Stimulated activated CD4-positive, alpha-beta T cell treated with anti-CD3 and anti-CD28 coated beads, Interleukin-4, amount 100 ng/mL, for 48 hours (primary cell): ENCODE data around the gene CDH8.
"Not testable (repeated sequence)": the region's sequence is repeated elsewhere in the genome, so short reads cannot be mapped to it uniquely, and the experiment has no call there.

Experiments used
- DNase-seq, 2 donors: peaks; one replicate each; pipeline ENCODE4 v3.0.0-alpha.2; 2020; ENCODE audit warnings: low read depth in 2 of 2

The CDH8 gene

DNA sequence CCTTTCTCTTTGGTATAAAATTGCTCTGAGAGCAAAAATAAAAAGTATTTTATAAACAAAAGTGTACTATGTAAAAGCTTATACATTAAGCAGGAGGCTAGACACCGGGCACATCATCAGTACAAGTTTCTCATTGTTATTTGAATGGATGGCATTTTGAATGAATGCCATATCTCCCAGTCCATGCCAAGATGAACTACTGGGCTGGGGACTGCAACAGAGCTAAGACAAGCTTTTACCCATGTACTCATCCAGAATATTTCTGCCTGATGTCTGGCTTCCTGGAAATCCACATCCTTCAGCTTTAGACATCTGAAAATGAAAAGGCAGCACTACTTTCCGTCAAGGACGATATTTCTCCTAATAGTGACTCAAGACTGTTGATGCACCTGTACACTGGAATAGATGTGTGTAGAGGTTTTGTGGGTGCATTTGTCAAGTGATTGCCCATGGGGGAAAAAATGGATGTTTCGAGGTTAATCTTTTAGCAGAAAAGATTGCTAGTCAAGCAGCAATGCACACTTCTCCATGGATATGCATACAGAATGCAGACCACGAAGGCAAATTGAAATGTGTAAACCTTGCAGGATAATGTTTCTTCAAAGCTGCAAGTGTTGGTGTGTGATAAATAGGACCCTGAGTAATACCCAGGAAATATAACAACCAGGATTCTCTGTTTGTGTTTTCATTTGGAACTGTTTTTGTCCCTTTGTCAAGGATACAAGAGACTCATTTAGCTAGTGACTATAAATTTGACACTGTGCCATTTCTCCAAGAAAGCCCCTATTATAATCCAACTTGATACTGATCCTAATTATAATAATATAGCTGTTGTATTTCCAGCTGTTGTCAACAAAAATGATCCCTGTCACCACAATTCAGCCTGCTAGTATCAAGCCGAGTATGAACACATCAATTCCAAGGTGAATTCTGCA is 173.8 kb downstream of the CDH8 start:
- no peak for DNase-seq

DNA sequence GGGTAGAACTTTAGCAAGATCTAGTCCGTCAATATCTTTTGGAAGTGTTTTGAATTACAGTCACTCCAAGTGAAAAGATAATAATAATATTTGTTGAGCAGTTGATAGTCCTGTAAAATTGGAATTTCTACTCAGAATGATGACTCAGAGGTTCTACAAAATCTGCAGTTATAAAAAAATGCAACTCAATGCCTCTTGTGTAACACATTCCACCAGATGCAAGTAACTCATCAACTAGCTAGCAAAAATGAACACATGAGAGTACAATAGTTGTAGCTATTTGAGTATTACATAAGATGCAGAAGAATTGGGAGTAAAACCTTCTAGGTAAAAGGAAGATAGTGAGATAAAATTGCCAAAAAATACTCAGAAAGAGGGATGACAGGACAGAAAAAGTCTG is 177.2 kb downstream of the CDH8 start:
- DNase-seq, result no peak

DNA sequence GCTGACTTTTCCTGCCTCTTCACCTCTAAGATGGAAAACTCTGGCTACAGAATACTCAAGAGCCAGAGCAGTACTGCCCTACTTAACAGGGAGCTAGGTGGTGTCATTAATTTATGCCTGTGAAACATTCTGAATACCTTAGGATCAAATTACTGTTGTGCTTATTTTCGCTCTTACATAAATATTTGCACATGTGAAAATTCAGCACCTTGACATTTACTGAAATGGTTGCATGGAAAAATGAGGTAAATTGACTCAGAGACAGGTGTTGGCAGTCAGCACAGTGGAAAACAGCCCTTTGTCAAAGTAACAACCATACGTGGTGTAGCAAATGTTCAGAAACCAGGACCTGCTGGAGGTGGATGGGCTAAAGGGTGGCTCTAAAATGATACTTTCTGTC is 193.6 kb downstream of the CDH8 start:
- DNase-seq, result no peak

DNA sequence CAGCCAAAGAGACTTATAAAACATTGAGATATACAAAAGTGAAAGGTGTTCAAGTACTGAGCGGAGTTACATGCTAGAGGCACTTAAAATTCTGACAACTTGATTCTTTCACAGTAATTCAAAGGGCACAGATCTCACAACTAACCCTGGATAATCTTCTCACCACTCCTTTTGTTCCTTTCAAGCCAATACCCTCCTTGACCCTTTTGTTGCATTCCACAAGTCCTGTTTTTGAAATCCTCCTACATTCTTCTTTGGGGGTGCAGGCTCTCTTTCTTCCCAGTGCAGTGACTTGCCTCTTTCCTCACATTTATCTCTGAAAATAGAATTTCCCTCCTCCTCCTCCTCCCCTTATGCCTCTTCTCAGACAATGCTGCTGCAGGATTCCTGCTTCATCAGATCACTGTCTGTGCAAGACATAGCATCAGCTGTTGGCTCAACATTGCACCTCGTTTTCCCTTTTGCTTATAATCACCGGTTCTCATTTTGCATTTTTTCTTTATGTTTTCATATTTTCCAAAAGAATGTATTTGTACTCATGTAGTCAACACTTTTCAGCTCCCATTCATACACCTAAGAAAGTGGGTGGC is 199.3 kb downstream of the CDH8 start:
- no peak for DNase-seq

DNA sequence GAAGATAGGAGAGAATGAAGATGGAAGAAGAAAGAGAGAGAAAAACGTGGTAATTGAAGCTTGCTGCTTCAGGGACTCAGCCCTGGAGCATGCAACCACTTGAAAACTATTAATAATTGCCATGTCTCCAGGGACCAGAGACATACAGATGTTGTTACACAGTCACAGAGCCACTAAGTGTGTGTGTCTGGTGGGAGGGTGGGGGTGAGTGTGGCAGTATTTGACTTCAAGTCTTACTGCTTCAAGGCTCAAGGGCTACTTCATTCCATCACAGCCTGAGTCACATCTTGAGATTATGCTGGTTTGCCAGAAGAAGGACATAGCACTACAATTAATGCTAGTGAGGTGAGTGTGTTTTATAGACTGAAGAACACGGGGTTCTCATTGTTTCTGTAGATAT is 202.2 kb downstream of the CDH8 start:
- DNase-seq, result no peak

DNA sequence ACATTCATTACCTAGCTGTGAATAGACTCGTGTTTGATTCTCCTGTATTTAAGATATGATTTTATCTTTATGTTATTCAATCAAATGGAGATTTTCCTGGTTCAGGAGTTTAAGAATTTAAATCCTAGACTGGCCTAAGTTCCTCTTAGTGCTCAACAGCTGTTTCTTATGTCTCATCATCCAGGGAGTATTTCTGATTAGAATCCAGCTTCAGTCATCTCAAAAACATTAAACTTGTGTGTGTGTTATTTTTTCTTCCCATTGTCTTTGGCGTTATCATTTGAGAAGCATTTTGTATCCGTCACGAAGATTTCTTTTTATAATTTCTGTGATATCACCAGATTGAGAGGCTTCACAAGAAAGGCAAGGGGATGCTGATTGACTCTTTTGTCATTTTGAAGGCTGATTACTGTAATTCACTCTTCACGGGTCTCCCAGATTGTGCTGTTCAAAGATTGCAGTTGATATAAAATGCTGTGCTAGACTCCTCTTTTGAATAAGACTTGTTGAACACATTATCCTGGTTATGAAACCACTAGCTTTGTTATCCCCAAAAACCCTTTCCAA is 204.8 kb downstream of the CDH8 start:
- DNase-seq, result no peak

DNA sequence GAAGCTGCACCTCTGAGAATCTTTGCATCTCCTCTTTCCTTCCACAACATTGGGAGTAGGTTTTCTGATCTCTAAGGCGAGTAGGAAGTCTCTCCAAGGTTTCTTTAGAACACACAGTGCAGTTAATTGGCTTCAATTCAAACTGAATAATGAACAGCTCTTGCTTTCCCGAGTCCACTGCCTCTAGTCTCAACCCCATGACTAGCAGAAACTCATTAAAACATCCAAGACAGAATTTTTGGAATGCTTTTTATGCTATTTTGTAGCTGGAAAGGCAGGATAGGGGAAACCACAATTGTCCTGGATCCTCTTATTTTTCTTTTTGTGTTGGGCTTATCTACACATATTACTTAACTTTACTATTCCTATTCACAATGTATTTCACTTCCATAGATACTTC is 206.6 kb downstream of the CDH8 start:
- no peak for DNase-seq

DNA sequence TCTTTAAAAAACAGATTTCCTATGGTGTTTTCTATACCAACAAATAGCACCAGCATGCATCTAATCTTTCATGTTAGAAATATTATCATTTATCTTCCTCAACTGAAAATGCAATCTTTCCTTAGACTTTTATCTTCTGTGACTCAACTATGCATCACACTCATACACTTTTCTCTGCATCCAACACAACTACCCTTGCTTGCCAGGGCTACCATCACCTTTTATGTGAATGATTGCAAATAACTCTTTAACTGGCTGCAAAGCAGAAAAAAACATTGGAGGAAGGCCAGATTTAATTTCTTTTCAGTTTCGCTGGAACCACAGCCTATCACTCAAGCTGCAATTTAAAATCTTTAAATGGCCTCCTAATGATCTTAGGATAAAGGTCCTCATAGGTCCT is 212.9 kb downstream of the CDH8 start:
- no peak for DNase-seq

DNA sequence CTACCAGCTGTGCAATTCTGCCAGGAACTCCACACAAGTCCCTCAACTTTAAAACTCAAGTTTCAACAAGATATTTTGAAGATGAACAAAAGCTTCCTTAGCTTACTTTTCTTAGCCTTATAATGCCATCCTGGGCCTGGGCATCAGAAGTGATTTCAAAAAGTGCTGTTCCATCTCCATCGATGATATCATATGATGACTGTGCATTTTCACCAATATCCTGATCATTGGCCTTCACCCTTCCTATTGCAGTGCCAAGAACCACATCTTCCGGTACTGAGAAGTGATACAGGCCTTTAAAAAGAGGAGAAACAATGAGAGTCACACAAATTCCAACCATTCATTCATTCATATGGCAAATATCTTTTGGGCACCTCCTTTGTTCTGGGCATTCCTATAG is 215.4 kb downstream of the CDH8 start:
- DNase-seq, result no peak

DNA sequence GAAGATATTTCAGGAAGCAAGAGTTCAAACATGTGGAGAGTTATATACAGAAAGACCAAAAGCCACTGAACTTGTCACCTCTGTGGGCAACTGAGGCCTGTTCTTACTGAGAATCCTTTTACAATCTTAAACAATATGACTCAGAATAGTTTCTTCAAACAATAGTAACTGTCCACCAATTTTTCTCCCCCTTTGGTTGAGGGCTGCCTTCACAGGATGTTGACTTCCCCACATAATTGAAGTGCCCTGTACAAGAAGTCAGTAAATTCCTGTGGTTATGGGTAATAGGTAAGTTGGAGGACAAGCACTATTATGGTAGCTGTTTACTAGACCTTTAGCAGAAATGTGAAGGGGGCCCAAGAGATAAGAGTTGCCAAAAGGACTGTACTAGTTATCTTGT is 215.8 kb downstream of the CDH8 start:
- DNase-seq, result no peak

DNA sequence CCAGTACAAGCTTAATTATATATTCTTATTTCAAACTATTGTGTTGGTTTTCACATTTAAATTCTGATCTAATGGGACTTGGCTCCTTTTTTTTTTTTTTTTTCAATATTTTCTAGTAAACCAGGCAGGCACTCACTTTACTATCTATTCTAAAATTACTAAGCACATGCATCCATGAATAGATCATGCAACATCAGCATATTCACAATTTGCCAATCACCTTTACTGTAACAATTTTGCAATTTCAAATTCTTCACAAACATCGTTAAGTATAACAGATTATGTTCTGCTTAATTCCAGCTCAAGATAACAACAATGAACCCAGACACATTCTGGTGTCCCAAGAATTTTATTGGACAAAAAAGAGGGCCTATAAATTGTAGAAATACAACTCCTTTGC is 217.4 kb downstream of the CDH8 start:
- no peak for DNase-seq

DNA sequence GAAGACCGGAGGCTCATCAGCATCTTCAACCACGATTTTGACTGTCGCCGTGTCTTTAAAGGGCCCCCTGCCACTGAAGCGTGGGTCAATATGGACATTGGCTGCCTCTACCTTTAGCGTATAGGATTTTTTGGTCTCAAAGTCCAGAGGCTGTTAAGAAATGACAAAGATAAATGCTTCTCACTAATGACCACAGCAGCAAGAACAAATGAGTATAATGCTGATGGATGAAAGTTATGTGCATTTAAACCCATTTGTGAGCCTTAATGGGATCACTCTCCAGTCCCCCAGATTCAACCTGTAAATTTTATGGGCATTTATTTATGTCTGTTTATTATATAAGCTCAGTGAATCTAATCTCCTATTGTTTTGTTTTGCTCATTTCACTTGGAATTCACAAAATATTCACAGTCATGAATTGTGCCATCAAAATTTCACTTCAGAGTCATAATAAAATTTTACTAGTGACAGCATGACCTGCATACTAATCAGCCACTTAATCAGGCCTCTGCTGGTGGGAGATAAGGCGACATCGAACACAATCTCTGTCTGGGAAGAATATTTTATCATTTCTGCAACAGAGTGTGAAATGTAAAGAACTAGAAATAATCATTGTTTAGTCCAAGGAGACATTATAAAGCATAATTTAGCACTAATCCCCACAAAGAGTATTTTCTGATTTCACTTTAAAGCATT is 218.5 kb downstream of the CDH8 start:
- no peak for DNase-seq

DNA sequence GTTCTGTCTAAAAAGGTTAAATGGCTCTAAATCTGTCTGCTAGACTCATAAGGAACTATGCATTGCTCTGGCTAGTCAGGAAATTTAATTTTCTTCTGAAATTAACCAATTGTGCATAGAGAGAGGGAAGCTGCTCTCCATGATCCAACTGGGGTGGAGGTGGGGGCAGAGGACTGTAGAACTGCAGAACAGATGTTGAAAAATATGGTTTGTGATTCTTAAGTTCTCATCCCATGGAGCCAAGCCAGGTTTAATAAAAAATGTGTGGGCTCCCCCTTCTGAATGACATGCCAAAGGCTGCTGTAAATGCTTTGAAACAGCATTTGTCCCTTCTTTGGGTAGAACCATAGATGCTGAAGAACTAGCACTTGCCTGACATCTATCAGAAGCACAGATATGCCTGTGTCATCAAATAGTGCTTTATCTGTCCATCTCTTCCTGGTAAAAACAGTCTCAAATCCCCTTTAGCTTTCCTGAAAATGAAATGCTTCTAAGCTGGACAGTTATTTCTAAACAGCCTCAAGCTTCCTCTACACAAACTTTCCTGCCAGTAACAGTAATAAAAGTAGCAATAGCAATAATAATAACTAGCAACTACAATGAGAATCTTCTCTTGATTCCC is 221.4 kb downstream of the CDH8 start:
- DNase-seq, result no peak

DNA sequence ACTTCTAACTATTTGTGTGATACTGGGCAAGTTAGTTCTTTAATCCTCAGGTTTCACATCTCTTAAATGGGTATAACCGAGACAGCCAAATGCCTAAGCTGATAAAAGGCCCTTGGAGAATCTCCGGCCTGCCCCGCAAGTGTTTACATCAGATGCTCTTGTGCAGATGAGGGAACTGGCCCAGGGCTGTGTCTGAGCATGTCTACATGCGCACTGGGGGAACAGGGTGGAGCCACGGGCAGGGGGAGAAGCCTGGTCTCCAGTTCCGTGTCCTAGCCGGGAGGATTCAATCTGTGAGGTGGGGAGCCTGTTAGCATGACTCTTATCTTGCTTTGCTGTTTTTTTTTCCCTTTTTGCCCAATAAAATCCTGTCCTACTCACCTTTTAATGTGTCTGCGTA is 222.9 kb downstream of the CDH8 start:
- DNase-seq, result no peak

DNA sequence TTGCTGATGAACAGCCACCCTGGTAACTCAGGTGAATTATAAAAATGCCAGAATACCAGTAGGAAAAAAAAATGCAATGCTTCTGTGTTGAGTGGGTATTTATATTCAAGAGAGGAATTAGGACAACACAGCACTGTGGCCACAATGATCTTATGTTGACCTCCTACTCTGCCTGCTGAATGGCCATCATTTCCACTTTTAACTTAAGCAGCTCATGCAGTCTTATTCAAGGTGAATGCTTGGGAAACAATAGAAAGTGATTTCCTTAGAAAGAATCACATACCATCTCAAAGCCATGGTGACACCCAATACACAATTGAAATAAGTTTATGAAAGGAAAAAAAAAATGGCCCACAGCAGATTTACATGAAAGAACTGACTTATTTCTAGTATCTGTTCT is 224.0 kb downstream of the CDH8 start:
- no peak for DNase-seq

DNA sequence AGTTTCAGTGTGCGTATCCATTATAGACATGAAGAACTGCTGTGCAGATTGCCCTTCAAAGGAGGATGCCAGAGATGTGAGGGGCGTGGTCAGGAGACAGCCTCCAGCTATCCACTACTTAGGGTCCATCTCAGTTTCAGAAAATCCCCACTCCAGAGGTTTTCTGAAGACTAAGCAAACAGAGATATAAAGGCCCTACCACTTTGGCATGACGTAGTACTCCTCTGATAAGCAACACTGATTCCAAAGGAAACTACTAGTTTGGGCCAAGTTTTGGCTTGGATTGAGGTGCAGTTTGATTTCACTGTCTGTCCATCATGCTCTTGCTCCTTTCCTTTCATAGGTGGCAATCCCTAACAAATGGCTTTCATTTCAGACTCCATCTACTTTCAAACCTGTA is 228.7 kb downstream of the CDH8 start:
- no peak for DNase-seq

DNA sequence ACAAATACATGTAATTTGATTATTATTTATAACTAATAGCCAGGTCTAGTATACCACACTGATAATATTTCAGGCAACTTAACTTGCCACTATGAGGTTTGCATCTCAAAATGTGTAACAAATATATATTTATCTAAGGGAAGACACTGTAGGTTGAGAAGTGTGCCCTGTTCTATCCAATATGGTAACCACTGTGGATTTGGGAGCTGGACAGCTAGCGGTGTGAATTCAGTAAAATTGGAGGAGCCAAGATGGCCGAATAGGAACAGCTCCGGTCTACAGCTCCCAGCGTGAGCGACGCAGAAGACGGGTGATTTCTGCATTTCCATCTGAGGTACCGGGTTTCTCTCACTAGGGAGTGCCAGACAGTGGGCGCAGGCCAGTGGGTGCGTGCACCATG is 235.0 kb downstream of the CDH8 start:
- DNase-seq, result not testable (repeated sequence)

DNA sequence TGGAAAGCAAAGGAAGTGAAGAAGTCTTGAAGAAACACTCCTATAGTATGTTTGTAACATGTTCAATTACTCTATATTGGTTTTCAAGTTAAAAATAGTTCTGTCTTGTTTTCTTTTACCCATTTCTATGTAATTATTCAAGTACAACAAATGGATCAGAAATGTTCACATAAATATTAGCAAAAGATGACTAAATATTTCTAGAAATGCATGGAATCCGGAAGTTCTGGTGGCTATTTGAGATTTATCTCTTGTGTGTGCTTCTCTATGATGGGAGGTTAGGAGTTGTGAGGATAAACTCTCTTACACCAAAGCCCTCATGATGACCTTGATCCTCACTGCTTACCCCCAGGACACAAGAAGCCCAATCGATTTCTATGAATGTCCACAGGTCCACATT is 237.5 kb downstream of the CDH8 start:
- no peak for DNase-seq

DNA sequence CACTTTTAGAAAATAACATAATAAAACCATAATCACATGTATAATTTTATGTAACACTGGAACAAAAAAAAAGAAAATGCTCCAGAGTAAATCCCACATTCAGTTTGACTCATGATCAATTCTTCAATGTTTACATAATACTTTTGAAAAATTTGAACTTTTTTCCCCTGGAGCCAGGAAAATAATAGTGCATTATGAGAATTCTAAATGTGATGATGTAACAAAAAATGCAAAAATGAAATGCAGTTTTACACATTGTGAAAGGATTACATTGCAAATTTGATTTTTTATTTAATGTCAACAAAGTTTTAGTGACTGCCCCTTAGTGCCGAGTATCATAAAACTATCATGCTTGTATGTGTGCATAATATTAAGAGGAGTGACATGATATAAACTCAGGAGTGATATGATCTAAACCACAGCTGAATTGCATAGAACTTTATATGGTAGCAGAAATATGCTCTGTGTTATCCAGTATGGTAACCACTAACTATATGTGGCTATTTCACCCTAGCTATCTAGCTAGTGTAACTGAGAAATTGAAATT is 238.2 kb downstream of the CDH8 start:
- no peak for DNase-seq

DNA sequence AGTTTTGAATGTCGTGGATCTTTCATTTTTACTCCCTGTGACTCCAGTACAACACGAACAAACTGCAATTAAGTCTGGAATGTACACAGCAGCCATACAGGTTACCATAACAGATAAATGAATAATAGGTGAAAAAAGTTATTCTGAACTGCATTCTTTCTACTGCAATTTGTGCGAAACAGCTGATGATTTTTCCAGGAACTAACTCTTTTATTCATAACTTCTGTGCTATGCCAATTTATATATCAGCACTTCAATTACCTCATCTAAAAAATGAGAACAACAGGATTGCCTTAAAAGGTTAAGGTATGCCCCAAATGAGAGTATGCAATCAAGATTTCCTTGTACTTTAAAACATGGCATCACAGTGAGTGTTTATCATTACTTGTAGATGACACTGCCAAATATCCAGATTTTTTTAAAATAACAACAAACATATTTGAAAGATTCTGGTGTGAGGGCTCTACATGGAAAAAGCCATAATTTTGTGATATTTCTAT is 238.9 kb downstream of the CDH8 start:
- DNase-seq, result no peak

DNA sequence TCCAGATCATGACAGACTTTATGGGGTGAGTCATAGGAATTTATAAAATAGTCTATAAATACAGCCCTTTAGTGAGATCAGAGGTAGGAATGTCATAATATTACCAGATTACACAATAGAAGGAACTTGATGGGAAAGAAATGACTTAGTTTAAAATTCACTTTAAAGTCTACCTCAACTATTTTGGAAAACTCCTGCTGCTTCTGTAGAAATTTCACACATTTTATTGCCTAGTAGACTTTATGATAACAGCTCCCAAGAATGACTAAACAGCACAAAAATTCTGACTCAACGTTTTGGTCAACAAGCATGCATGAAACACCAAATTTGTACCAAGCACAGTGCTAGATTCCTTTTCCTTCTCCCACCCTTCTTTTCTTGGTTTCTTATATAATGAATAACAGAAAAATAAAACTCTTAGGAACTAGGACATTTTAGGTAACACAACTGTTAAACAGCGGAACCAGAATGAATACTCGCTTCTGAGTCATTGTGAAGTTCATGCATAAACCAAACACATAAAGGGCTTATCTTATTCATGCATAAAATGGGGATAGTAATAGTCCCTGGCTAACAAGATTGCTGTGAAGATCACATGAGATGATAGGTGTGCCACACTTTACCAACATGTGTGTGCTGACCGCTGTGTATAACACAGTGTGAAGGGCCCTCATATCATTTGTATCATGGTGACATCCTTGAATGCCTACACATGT is 243.9 kb downstream of the CDH8 start:
- no peak for DNase-seq
